Activated CD4-positive, alpha-beta memory T cell treated with anti-CD3 and anti-CD28 coated beads for 36 hours (primary cell): ENCODE data around the gene KRR1. TPM values are rescaled to one million over a fixed set of nuclear protein-coding genes. Genes with fewer than 3 reads are reported as not detected.

Source experiments
- CTCF ChIA-PET: fragments of 350-600 bp; sonication (Branson Sonifier 250); formaldehyde crosslinking; loops from one replicate; lab custom pipeline; 2021; ENCODE audit warnings: antibody characterized with exemption, inconsistent platforms; lab: Charles Lee
- POLR2A ChIA-PET: fragments of 350-600 bp; sonication (Branson Sonifier 250); formaldehyde crosslinking; loops from one replicate; lab custom pipeline; 2021; ENCODE audit warnings: antibody characterized with exemption; lab: Charles Lee
- DNase-seq: peaks from one replicate; pipeline ENCODE4 v3.0.0-alpha.2; 2020
- H3K27ac Mint-ChIP-seq: one replicate; pipeline ENCODE4 v1.8.0; 2021; ENCODE audit warnings: mixed read lengths
- H3K27me3 Mint-ChIP-seq: one replicate; pipeline ENCODE4 v1.8.0; 2021; ENCODE audit warnings: mixed read lengths
- H3K36me3 Mint-ChIP-seq: one replicate; pipeline ENCODE4 v1.8.0; 2021; ENCODE audit warnings: mixed read lengths
- H3K4me1 Mint-ChIP-seq: one replicate; pipeline ENCODE4 v1.8.0; 2021; ENCODE audit warnings: low read depth, mixed read lengths
- H3K4me3 Mint-ChIP-seq: one replicate; pipeline ENCODE4 v1.8.0; 2021; ENCODE audit warnings: mild to moderate bottlenecking, mixed read lengths
- H3K9me3 Mint-ChIP-seq: one replicate; pipeline ENCODE4 v1.8.0; 2021; ENCODE audit warnings: mixed read lengths
- intact Hi-C: fragments of 100-400 bp; cut with micrococcal nuclease; formaldehyde crosslinking; loops from one replicate; pipeline ENCODE4 v1.15.1; 2023
- total RNA-seq, 2 experiments: library from RNA; stranded (reverse); gene quantifications; one replicate each; pipeline ENCODE4 v1.2.3, GENCODE V29; 2021

KRR1 gene
- total RNA-seq: 100 to 1,000 TPM in 1 of 2 experiments, 10 to 100 TPM in 1; 96.6 to 106 TPM

GRCh38 chr12:75511116-75512048 is at the start of gene KRR1:
Gene KRR1, minus strand, starts transcription at chr12:75511609. Its CDS starts 12 bp downstream, at chr12:75511597.
- intact Hi-C loops: loop anchor here (1.0 to 5.0 kb wide), 13 partner anchors 22 to 1047 kb away; partner anchors contain the start of genes ATXN7L3B, BBS10, GLIPR1 and GLIPR1L1
- H3K27me3 Mint-ChIP-seq: no peaks in the 10 kb centered on the region
- POLR2A ChIA-PET: interaction anchor here (0.7 to 2.0 kb wide), 10 partner anchors 22 to 571 kb away, joined by 3 to 15 read pairs (median 4); partner anchors contain the start of genes GLIPR1, GLIPR1L2 and PHLDA1
- H3K9me3 Mint-ChIP-seq: no peaks in the 10 kb centered on the region
- H3K4me3 Mint-ChIP-seq: peak within 1 kb of the TSS; percentile 99
- CTCF ChIA-PET: interaction anchor here (1.4 to 1.7 kb wide), 3 partner anchors 26 to 528 kb away, joined by 3 to 21 read pairs (median 8); partner anchors contain the start of gene PHLDA1
- peaks cover 19% of the 10 kb centered on the region for H3K36me3 Mint-ChIP-seq
- peaks cover 31% of the 10 kb centered on the region for H3K4me1 Mint-ChIP-seq
- peak within 1 kb of the TSS; percentile 98 for H3K27ac Mint-ChIP-seq
- DNase-seq: peak; percentile 95

GRCh38 chr12:75560167-75560566 is 48.8 kb upstream of the KRR1 start:
- peaks cover 14% of the 10 kb centered on the region for H3K27me3 Mint-ChIP-seq
- H3K27ac Mint-ChIP-seq: no peak overlapping the region
- no peaks in the 10 kb centered on the region for H3K36me3 Mint-ChIP-seq
- POLR2A ChIA-PET: no interaction called here
- CTCF ChIA-PET: interaction anchor here (0.7 to 2.0 kb wide), 2 partner anchors 33 to 472 kb away, joined by 4 read pairs; partner anchors contain the start of gene PHLDA1
- no peaks in the 10 kb centered on the region for H3K4me1 Mint-ChIP-seq
- no peak overlapping the region for H3K4me3 Mint-ChIP-seq
- H3K9me3 Mint-ChIP-seq: no peaks in the 10 kb centered on the region
- no peak for DNase-seq
- intact Hi-C loops: no loop called here

GRCh38 chr12:75558287-75558686 is 46.9 kb upstream of the KRR1 start:
- no peak overlapping the region for H3K4me3 Mint-ChIP-seq
- intact Hi-C loops: no loop called here
- H3K27me3 Mint-ChIP-seq: peaks cover 14% of the 10 kb centered on the region
- H3K9me3 Mint-ChIP-seq: no peaks in the 10 kb centered on the region
- POLR2A ChIA-PET: interaction anchor here (0.6 kb wide), 1 partner anchor 15 kb away, joined by 4 read pairs; no protein-coding TSS in a partner anchor
- DNase-seq: no peak
- no peaks in the 10 kb centered on the region for H3K36me3 Mint-ChIP-seq
- no peak overlapping the region for H3K27ac Mint-ChIP-seq
- CTCF ChIA-PET: interaction anchor here (1.3 kb wide), 1 partner anchor 31 kb away, joined by 5 read pairs; no protein-coding TSS in a partner anchor
- no peaks in the 10 kb centered on the region for H3K4me1 Mint-ChIP-seq

- Mint-ChIP-seq H3K36me3 (no peaks in the 10 kb centered on the region), H3K27ac (no peak overlapping the region), H3K27me3 (peaks cover 11% of the 10 kb centered on the region), H3K4me3 (no peak overlapping the region), H3K4me1 (no peaks in the 10 kb centered on the region), H3K9me3 (no peaks in the 10 kb centered on the region)
- CTCF ChIA-PET: interaction anchor here (0.5 kb wide), 1 partner anchor 554 kb away, joined by 4 read pairs; no protein-coding TSS in a partner anchor
- intact Hi-C loops: no loop called here
- POLR2A ChIA-PET: no interaction called here
- DNase-seq: no peak
Observed at GRCh38 chr12:75556311-75556899, 45.0 kb upstream of the KRR1 start.

GRCh38 chr12:75554556-75554880 is 43.1 kb upstream of the KRR1 start:
- no peaks in the 10 kb centered on the region for H3K36me3 Mint-ChIP-seq
- DNase-seq: no peak
- no peaks in the 10 kb centered on the region for H3K4me1 Mint-ChIP-seq
- no peaks in the 10 kb centered on the region for H3K9me3 Mint-ChIP-seq
- no peak overlapping the region for H3K4me3 Mint-ChIP-seq
- no peak overlapping the region for H3K27ac Mint-ChIP-seq
- POLR2A ChIA-PET: no interaction called here
- peaks cover 3% of the 10 kb centered on the region for H3K27me3 Mint-ChIP-seq
- intact Hi-C loops: no loop called here
- CTCF ChIA-PET: interaction anchor here (0.9 to 1.9 kb wide), 4 partner anchors 10 to 795 kb away, joined by 3 to 6 read pairs (median 4); no protein-coding TSS in a partner anchor

- DNase-seq: no peak
- H3K9me3 Mint-ChIP-seq: no peaks in the 10 kb centered on the region
- ChIA-PET POLR2A (no interaction called here), CTCF (interaction anchor here (1.0 to 1.9 kb wide), 4 partner anchors 8 to 57 kb away, joined by 3 to 6 read pairs (median 4); no protein-coding TSS in a partner anchor)
- peaks cover 3% of the 10 kb centered on the region for H3K27me3 Mint-ChIP-seq
- no peak overlapping the region for H3K27ac Mint-ChIP-seq
- H3K36me3 Mint-ChIP-seq: no peaks in the 10 kb centered on the region
- intact Hi-C loops: no loop called here
- no peak overlapping the region for H3K4me3 Mint-ChIP-seq
- no peaks in the 10 kb centered on the region for H3K4me1 Mint-ChIP-seq
Observed at GRCh38 chr12:75553836-75554555, 42.6 kb upstream of the KRR1 start.

GRCh38 chr12:75553398-75553797 is 42.0 kb upstream of the KRR1 start:
- no peaks in the 10 kb centered on the region for H3K36me3 Mint-ChIP-seq

GRCh38 chr12:75551477-75551876 is 40.1 kb upstream of the KRR1 start:
- Mint-ChIP-seq H3K27me3 (peaks cover 3% of the 10 kb centered on the region), H3K36me3 (no peaks in the 10 kb centered on the region), H3K4me1 (no peaks in the 10 kb centered on the region), H3K9me3 (no peaks in the 10 kb centered on the region), H3K4me3 (no peak overlapping the region), H3K27ac (no peak overlapping the region)
- DNase-seq: no peak
- ChIA-PET POLR2A (no interaction called here), CTCF (interaction anchor here (0.6 kb wide), 1 partner anchor 479 kb away, joined by 3 read pairs; no protein-coding TSS in a partner anchor)
- intact Hi-C loops: no loop called here

More at GRCh38 chr12:75553398-75553797, 42.0 kb upstream of the KRR1 start:
- Mint-ChIP-seq H3K9me3 (no peaks in the 10 kb centered on the region), H3K27ac (no peak overlapping the region), H3K27me3 (peaks cover 5% of the 10 kb centered on the region), H3K4me3 (no peak overlapping the region), H3K4me1 (no peaks in the 10 kb centered on the region)
- POLR2A ChIA-PET: no interaction called here
- CTCF ChIA-PET: interaction anchor here (1.0 to 1.9 kb wide), 3 partner anchors 9 to 26 kb away, joined by 3 to 6 read pairs (median 4); no protein-coding TSS in a partner anchor
- no peak for DNase-seq
- intact Hi-C loops: no loop called here

- Mint-ChIP-seq H3K27me3 (peaks cover 7% of the 10 kb centered on the region), H3K27ac (no peak overlapping the region), H3K4me3 (no peak overlapping the region), H3K36me3 (no peaks in the 10 kb centered on the region), H3K9me3 (no peaks in the 10 kb centered on the region), H3K4me1 (no peaks in the 10 kb centered on the region)
- intact Hi-C loops: no loop called here
- ChIA-PET POLR2A (no interaction called here), CTCF (interaction anchor here (0.6 to 0.7 kb wide), 2 partner anchors 64 to 480 kb away, joined by 3 to 4 read pairs; no protein-coding TSS in a partner anchor)
- no peak for DNase-seq
Observed at GRCh38 chr12:75550401-75551240, 39.2 kb upstream of the KRR1 start.

- intact Hi-C loops: no loop called here
- peaks cover 7% of the 10 kb centered on the region for H3K27me3 Mint-ChIP-seq
- no peaks in the 10 kb centered on the region for H3K9me3 Mint-ChIP-seq
- H3K4me3 Mint-ChIP-seq: no peak overlapping the region
- no peaks in the 10 kb centered on the region for H3K36me3 Mint-ChIP-seq
- no peak for DNase-seq
- ChIA-PET POLR2A (no interaction called here), CTCF (interaction anchor here (0.7 kb wide), 1 partner anchor 63 kb away, joined by 4 read pairs; no protein-coding TSS in a partner anchor)
- no peaks in the 10 kb centered on the region for H3K4me1 Mint-ChIP-seq
- H3K27ac Mint-ChIP-seq: no peak overlapping the region
Observed at GRCh38 chr12:75549989-75550388, 38.6 kb upstream of the KRR1 start.

GRCh38 chr12:75548879-75549278 is 37.5 kb upstream of the KRR1 start:
- CTCF ChIA-PET: no interaction called here
- Mint-ChIP-seq H3K36me3 (no peaks in the 10 kb centered on the region), H3K27me3 (peaks cover 12% of the 10 kb centered on the region), H3K9me3 (no peaks in the 10 kb centered on the region), H3K4me1 (no peaks in the 10 kb centered on the region), H3K4me3 (no peak overlapping the region), H3K27ac (no peak overlapping the region)
- POLR2A ChIA-PET: no interaction called here
- intact Hi-C loops: no loop called here
- no peak for DNase-seq
